Body of pancreas (tissue), 4 donors: ENCODE measurements around the gene APBB1.

Experiments used
- POLR2A ChIP-seq, 3 donors: fragments of 450-650 bp; IDR thresholded peaks; one replicate each; pipeline ENCODE4 v1.6.1; 2016; ENCODE audit warnings: antibody characterized with exemption in 3 of 3, mild to moderate bottlenecking in 2 of 3
- TF ChIP-seq, protein P1 (sequence below), 7 experiments: fragments of 450-650 bp in 4 of 7; fragments of 200-600 bp in 3 of 7; sonication (generic) in 3 of 7; IDR thresholded peaks; one replicate each; pipeline ENCODE4 v1.5.1; 2016 to 2019; ENCODE audit warnings: antibody characterized with exemption in 7 of 7

DNA sequence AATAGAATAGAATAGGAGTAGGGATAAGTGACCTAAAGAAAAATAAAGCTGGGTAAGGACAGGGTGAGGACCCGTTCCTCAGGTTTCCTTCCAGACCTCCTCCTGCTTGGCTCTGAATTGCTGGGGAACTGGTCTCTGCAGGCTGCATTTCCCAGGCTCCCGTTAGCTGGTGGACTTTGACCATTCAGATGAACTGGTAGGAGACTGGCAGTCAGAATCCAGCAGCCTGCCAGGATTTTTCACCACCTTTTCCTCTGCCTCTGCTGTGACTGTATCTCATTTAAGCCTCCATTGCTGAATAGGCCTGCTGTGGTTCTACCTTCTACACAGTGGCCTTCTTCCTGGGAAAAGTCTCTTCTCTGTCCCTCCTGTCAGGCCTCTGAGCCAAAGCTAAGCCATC, 53.2 kb downstream of the APBB1 start:
- TF ChIP-seq, protein P1, sequence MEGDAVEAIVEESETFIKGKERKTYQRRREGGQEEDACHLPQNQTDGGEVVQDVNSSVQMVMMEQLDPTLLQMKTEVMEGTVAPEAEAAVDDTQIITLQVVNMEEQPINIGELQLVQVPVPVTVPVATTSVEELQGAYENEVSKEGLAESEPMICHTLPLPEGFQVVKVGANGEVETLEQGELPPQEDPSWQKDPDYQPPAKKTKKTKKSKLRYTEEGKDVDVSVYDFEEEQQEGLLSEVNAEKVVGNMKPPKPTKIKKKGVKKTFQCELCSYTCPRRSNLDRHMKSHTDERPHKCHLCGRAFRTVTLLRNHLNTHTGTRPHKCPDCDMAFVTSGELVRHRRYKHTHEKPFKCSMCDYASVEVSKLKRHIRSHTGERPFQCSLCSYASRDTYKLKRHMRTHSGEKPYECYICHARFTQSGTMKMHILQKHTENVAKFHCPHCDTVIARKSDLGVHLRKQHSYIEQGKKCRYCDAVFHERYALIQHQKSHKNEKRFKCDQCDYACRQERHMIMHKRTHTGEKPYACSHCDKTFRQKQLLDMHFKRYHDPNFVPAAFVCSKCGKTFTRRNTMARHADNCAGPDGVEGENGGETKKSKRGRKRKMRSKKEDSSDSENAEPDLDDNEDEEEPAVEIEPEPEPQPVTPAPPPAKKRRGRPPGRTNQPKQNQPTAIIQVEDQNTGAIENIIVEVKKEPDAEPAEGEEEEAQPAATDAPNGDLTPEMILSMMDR (IDR thresholded peaks at IDR 0.05) = peak in 1 of 7 experiments; percentile 11
- TF ChIP-seq POLR2A (IDR thresholded peaks at IDR 0.05) = peak in 1 of 3 donors; percentile 7
